Neural crest cell (in vitro differentiated cells): ENCODE measurements around the gene CDH12. TPM values are rescaled to one million over a fixed set of nuclear protein-coding genes. Genes with fewer than 3 reads are reported as not detected.

Experiments used
- DNase-seq: peaks from one replicate; pipeline ENCODE4 v3.0.0; 2021; ENCODE audit warnings: low read depth, mixed read lengths, low spot score
- H3K27ac Mint-ChIP-seq: one replicate; pipeline ENCODE4 v1.8.0; 2021; ENCODE audit warnings: mild to moderate bottlenecking, mixed read lengths; ENCODE audit not compliant: unreplicated experiment
- H3K27me3 Mint-ChIP-seq: 2 replicates; pipeline ENCODE4 v1.8.0; 2021; ENCODE audit warnings: low read depth, mild to moderate bottlenecking, mixed read lengths
- H3K36me3 Mint-ChIP-seq: 2 replicates; pipeline ENCODE4 v1.8.0; 2021; ENCODE audit warnings: low read depth, mild to moderate bottlenecking, mixed read lengths
- H3K4me1 Mint-ChIP-seq: 2 replicates; pipeline ENCODE4 v1.8.0; 2021; ENCODE audit warnings: mixed read lengths
- H3K4me3 Mint-ChIP-seq: one replicate; pipeline ENCODE4 v1.8.0; 2021; ENCODE audit warnings: mild to moderate bottlenecking, mixed read lengths
- H3K9me3 Mint-ChIP-seq: 2 replicates; pipeline ENCODE4 v1.8.0; 2021; ENCODE audit warnings: mixed read lengths
- CTCF ChIP-seq: fragments of 200-600 bp; sonication (generic); conservative IDR thresholded peaks from 2 replicates; pipeline ENCODE4 v1.5.0; 2021; ENCODE audit warnings: antibody characterized with exemption, mild to moderate bottlenecking
- total RNA-seq: library from RNA; stranded (reverse); gene quantifications from 2 replicates; pipeline ENCODE4 v1.2.1, GENCODE V29; 2021

CDH12 gene
- total RNA-seq, 1 donor from 2014 or later, result 0.07 TPM

- Mint-ChIP-seq H3K36me3 (no peaks in the 10 kb centered on the region), H3K9me3 (peaks cover 2% of the 10 kb centered on the region), H3K4me1 (no peaks in the 10 kb centered on the region), H3K4me3 (no peak overlapping the region), H3K27me3 (no peaks in the 10 kb centered on the region), H3K27ac (peak overlapping the region; percentile 58)
- no peak for TF ChIP-seq CTCF
- no peak for DNase-seq
These were observed 1079.7 kb downstream of the CDH12 start for GRCh38 chr5:21773456-21773855.

DNA sequence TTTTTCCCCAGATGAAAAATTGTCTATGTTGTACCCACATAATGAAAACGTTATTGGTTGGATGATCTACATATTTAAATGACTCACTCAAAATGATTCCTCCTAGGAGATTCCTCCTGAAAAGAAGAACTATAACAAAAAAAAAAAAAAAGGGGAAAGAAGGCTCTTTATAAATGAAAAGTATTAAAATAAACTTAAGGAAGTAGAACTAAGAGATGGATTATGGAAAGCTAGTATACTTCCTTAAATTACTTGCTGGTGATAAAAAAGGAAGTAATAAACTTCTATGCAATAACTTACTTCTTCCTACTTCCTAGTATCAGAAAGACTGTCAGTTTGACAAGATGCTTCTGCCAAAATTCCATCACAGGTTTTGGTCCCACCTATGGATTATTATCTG, 1087.7 kb downstream of the CDH12 start:
- Mint-ChIP-seq H3K36me3 (no peaks in the 10 kb centered on the region), H3K27me3 (no peaks in the 10 kb centered on the region), H3K4me1 (no peaks in the 10 kb centered on the region), H3K4me3 (no peak overlapping the region), H3K9me3 (peaks cover 2% of the 10 kb centered on the region), H3K27ac (no peak overlapping the region)
- DNase-seq, result no peak
- TF ChIP-seq CTCF, result no peak

GRCh38 chr5:21739096-21739495, 1114.0 kb downstream of the CDH12 start:
- Mint-ChIP-seq H3K4me3 (no peak overlapping the region), H3K27me3 (no peaks in the 10 kb centered on the region), H3K4me1 (peaks cover 5% of the 10 kb centered on the region), H3K9me3 (no peaks in the 10 kb centered on the region), H3K27ac (no peak overlapping the region), H3K36me3 (no peaks in the 10 kb centered on the region)
- no peak for TF ChIP-seq CTCF
- no peak for DNase-seq

DNA sequence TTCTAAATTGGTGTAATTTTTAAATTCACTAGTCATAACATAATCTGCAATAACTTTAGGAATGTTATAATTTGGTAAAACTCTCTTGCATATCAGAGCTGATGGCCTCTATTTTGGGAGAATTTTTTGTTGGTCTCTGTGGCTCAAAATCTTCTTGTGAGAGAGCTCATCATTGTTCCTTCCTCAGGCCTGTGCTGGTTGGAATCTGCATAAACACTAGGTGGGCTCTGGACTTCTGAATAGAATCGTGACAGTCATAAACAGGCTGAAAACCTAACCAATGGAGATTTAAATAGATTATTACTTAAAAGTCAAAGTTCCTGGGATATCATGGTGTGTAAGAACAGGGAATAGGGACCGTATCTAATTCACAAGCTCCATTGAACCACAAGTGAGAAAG, 1129.6 kb downstream of the CDH12 start:
- no peak for TF ChIP-seq CTCF
- Mint-ChIP-seq H3K36me3 (no peaks in the 10 kb centered on the region), H3K4me1 (no peaks in the 10 kb centered on the region), H3K9me3 (no peaks in the 10 kb centered on the region), H3K27ac (no peak overlapping the region), H3K4me3 (no peak overlapping the region), H3K27me3 (no peaks in the 10 kb centered on the region)
- no peak for DNase-seq

DNA sequence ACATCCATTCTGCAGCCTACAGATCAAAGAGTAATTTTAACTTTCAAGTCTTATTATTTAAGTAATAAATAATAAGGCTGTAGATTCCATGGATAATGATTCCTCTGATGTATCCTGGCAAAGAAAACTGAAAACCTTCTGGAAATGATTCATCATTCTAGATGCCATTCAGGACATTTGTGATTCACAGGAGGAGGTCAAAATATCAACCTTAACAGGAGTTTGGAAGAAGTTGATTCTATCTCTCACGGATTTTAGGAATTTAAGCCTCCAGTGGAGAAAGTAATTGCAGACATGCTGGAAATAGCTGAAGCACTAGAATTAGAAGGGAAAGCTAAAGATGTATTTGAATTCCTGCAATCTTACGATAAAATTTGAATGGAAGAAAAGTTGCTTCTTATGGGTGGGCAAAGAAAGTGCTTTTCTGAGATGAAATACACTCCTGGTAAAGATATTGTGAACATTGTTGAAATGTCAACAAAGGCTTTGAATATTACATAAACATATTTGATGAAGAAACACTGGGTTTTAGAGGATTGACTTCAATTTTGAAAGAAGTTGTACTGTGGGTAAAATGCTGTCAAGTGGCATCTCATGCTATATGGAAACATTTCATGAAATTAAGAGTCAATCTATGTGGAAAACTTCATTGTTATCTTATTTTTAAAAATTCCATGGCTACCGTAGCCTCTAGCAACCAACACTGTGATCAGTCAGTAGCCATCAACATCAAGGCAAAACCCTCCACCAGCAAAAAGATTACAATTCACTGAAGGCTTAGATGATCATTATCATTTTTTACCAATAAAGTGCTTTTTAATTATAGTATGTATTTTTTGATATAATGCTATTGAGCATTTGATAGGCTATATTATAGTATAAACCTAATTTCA, 1141.0 kb downstream of the CDH12 start:
- Mint-ChIP-seq H3K36me3 (no peaks in the 10 kb centered on the region), H3K9me3 (no peaks in the 10 kb centered on the region), H3K4me3 (no peak overlapping the region), H3K4me1 (no peaks in the 10 kb centered on the region), H3K27me3 (no peaks in the 10 kb centered on the region), H3K27ac (no peak overlapping the region)
- DNase-seq, result no peak
- no peak for TF ChIP-seq CTCF
